HUDEP-2 (cell line): ENCODE data around the gene GYS2.
"Not testable (repeated sequence)": the region's sequence is repeated elsewhere in the genome, so short reads cannot be mapped to it uniquely, and the experiment has no call there.

Source experiments
- DNase-seq, 76 experiments: peaks; one replicate each; lab custom pipeline; 2025; ENCODE audit not compliant: unreplicated experiment in 76 of 76; lab: John Stamatoyannopoulos, UW

Gene GYS2

DNA sequence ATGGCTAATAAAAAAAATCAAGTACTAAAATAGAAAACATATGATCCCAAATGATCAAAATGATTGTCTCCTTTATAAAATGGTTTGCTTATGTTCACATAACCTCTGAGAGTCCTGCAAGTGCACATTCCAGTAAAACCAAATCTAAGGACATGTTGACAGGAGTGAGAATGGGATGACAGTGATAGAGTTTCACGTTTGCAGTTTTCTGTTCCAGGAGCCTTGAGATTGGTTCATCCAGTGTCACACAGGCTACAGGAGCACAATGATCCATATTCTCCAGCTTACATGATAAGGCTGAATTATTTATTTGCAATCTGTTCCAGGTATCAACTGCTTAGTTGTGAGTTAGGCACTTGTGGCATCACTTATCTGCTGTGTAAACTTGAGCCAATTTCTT, 1.5 kb upstream of the GYS2 start:
- no peak for DNase-seq

DNA sequence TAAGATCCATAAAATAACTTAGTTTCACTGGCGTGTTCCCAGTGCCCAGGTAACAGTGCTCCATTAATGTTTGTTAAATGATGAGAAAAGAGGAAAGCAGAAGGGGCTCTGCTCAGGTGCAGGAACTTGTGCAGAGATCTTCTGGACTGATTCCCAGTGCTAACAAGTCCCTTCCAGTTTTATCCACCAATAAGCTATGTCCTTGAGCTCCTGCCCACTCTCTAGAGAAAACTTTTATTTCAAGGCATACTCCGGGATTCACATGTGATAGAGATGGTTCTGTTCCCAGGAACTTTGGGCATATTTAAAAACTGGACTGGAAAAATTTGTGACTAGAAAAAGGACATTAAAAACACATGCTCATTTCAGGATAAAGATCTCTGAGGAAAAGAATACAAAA, 1.9 kb downstream of the GYS2 start:
- DNase-seq: no peak

DNA sequence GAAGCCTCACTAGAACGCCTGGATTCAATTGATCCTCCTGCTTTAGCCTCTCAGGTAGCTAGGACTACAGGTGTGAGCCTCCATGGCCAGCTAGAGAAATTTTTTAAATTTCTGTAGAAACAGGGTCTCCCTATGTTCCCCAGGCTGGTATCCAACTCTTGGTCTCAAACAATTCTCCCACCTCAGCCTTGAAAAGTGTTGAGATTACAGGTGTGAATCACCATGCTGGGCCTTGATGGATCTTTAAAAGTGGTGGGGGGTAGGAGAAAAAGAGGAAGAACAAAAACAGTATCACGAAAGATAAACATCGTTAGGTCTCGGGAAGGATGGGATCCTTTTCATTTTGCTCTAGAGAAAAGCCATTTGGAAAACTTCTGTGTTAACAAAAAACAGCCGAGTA, 4.5 kb downstream of the GYS2 start:
- DNase-seq: no peak

DNA sequence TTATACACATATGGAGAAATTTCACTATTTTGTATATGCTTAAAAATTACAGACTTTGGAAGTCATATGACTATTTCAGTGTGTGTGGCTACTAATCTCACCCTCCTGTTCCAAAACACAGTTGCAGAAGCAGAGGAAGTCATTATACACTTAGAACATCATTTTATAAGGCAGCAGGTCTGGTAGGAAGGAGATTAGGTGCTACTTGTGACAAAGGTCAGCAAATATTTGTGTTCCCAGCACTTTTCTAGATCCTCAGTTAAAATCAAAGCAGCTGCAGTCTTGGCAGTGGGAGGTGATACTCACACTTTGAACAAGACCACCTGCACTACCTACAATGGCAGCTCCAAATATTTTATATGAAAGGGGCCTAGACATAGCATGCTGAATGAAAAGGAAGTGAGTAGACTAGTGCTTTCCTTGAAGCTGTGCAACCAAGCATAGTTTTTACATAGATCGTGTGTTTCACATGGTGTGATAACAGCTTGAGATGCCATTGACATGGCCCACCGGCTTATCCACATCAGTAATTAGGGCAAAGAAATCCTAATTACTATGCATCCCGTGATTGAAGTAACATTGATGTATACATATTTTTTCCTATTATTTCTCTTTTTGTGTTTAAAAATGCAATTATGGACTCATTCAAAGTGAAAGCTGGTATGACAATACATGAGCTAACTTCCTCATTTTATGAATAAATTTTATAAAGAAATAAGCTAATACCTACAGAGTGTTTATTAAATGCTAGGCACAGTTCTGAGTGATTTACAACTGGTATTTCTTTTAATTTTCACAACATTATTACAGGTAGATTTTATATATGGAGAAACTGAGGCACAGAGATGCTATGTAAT, 5.3 kb downstream of the GYS2 start:
- no peak for DNase-seq

DNA sequence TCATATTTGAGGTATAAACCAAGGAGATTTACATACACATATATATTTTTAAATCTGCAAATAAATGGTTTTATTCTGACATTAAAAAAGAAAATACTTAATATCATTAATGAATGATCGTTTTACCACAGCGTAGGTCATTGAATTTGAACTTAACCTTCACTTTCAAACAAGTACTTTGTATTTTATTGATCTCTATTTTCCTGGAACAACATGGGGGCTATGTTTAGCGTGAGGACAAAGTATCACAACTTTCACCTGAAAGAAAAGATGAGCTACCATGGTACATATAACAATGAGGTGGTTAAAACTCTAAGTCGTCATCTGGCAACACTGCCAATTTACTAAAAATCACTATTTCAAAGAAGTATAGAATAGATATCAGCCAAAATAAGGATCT, 6.0 kb downstream of the GYS2 start:
- DNase-seq: no peak

DNA sequence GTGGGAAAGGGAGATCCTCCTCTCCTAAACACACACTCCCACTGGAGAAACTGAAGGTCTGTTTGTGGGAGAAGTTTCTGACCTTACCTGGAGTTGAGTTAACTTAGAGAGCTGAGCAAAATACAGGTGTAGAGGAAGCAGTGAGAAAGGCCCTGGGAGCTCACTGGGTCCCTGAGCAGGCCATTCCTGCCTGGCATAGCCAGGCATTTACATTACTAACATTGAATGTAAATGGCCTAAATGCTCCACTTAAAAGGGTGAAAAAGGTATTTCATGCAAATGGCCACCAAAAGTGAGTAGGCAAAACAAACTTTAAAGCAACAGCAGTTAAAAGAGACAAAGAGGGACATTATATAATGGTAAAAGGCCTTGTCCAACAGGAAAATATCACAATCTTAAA, 9.3 kb downstream of the GYS2 start:
- not testable (repeated sequence) for DNase-seq

DNA sequence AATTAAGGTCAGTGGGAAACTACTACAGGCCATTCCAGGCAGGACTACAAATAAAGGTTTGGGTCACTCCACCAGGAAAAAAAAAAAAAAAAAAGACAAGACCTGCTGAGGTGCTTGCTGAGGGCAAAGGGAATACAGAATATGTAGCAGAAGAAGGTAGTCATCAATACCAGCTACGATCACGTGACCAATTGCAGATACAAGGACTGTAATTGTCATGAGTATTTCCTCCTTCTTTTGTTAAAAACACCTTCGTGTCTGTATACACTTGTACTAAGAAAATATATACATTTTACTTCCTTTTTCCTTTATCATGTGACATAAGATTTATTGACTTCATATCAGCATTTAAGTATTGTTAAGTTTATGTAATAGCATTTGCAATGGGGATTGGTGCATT, 19.2 kb downstream of the GYS2 start:
- no peak for DNase-seq

DNA sequence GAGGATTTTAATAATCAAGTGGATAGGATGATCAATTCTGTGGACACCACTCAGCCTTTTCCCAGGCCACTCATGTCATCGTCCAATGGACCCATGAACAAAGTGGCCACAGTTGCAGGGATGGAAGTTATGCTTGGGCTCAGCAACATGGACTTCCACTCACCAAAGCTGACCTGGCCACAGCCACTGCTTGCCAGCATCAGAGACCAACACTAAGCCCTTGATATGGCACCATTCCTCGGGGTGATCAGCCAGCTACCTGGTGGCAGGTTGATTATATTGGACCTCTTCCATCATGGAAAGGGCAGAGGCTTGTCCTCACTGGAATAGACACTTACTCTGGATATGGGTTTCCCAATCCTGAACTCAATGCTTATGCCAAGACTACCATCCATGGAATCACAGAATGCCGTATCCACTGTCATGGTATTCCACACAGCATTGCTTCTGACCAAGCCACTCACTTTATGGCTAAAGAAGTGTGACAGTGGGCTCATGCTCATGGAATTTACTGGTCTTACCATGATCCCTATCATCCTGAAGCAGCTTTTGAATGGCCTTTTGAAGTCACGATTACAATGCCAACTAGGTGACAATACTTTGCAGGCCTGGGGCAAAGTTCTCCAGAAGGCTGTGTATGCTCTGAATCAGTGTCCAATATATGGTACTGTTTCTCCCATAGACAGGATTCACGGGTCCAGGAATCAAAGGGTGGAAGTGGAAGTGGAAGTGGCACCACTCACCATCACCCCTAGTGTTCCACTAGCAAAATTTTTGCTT, 20.1 kb downstream of the GYS2 start:
- not testable (repeated sequence) for DNase-seq

DNA sequence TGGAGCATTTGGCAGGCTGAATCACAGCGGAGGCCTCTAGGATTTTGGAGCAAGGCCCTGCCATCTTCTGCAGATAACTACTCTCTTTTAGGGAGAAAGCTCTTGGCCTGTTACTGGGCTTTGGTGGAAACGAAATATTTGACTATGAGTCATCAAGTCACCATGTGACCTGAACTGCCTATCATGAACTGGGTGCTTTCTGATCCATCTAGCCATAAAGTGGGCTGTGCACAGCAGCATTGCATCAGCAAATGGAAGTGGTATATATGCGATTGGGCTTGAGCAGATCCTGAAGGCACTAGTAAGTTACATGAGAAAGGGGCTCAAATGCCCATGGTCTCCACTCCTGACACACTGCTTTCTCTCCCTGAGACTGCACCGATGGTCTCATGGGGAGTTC, 21.1 kb downstream of the GYS2 start:
- DNase-seq: no peak

DNA sequence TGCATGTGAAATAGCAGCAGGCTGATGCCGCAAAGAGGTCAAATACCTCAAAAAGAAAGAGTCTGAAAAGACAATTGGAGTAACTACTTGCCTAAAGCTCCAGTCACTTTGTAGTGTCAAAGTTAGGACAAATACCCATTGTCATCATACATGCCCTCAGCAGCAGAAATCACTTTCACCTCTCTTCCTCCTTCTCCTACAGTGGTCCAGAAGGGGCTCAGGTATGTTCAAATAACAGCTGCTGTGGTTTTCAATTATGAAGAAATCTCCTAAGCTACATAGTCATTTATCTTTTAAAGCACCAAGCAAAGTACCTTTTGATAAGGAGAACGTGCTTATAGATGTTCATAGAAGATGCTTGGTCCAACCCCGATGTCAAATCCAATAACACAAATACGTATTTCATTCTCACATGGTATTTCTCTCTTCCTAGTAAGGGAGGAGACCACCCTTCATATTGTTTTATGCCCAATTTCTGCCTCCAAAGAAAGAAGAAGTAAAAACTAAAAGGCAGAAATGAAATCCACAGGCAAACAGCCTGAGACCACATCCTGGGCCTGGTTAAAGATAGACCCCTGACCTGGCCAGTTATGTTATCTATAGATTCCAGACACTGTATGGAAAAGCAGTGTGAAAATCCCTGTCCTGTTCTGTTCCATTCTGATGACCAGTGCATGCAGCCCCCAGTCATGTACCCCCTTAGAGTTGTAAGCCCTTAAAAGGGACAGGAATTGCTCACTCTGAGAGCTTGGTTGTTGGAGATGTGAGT, 23.7 kb downstream of the GYS2 start:
- DNase-seq: no peak

DNA sequence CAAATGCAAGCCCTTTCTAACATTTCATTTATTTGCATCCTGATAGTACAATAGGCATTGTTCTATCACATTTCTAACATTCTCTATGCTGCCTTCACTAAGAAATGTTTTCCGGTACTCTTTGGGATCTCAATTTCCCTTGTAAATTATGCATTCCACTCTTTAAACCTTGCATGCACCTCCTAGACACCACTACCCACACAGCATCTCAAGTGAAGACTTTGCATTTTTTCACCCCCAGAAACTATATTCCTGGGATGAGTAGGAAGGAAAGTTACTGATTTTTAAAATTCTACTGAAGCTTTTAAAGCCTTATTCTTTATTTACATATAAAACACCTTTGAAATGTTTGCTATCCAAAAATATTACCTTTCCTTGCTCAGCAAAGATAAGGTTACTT, 27.1 kb downstream of the GYS2 start:
- no peak for DNase-seq

DNA sequence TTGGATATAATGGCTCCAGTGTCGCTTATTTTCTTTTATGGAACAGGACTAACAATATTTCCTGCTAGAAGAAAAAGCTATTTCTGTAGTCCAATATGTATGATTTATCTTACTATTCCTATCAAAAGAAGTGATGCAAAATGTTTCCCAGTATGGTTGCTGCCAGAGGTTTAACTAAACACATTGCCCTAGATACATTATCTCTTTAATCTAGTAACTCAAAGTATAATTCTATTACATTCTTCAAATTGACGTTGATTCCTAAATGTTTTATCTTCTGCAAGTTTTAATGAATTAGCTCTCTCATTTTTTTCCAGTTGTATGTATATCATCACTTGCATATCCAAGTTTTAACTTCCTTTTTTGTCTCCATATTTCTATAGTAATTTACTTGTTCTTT, 28.2 kb downstream of the GYS2 start:
- DNase-seq: no peak

DNA sequence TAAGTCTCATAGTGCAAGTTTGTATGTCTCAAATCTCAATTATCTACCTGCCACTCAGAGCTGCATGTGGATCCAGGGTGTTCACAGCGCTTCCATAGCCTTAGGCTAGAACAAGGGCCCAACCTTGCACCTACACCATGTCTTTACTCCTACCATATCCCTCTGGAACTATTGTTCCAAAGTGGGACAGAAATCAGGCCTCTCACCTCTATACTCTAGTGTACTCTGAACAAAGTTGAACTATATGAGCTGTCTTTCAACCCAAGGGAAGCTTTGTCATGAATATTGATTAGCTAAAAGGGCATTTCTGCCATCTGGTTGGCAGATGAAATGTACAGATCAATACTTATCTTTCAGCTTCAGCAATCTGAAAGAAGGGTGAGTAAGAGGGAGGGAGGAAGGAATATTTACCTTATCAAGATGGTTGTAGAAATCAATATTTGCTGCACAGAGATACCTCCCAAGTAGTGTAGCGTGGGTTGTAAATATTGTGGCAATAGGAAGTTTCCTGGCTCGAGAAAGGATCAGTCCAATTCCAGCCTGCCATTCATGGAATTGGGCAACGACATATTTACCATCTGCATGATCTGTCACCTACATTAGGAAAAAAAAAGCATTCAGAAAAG, 30.8 kb downstream of the GYS2 start:
- no peak for DNase-seq

DNA sequence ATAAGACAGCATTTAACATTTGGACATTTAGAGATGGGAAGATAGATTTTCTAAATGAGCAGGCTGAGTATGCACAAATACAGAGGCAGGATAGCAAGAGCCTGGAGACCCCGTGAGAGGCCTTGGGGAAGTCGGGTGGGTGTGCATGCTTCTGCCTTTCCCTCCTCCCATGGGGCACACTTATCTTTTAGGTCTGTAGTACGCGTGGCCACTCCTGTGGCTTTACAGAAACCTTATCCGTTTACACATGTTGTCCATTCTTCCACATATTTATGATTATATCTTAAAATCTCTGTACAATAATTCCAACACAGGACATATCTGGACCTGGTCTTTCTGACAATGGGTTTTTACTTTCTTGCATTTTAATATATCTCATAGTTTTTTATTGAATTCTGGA, 33.6 kb downstream of the GYS2 start:
- no peak for DNase-seq

DNA sequence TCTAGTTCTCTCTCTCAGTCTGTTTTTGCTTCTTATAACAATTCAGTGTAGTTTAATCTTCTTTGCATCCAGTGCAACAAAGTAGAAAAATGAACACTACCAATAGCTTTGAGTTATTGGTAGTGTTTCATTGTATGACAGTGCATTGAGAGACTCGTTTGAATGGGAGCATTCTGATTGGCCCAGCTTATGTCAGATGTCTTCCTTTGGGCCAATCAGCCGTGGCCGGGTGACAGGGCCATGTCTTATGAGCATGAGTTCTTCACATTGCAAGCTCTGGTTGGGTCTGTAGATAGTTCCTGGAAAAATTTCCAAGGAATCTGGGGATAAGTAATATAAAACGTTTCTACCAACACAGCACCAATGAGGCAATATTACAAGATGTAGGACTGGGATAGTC, 36.5 kb downstream of the GYS2 start:
- no peak for DNase-seq

DNA sequence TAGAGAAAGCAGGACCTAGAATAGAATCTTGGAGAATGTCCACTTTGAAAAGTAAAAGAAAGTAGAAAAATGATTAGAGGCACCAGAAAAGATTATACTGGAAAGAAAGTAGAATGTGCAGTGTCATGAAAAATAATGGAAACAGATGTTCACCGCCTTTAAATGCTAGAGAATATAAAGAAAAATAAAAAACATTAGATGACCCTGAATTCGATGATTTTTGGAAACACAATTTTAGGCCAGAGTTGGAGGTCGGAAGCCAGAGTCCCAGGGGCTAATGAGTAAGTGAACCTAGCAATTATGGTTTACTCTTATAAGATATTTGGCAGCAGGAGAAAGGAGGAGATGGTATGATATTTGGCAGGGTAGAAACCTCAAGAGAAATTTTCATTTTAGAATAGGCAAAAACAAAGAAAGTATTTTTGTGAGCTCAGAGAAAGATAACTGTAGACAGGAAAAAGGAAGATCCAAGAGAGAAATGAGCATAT, 37.7 kb downstream of the GYS2 start:
- no peak for DNase-seq

DNA sequence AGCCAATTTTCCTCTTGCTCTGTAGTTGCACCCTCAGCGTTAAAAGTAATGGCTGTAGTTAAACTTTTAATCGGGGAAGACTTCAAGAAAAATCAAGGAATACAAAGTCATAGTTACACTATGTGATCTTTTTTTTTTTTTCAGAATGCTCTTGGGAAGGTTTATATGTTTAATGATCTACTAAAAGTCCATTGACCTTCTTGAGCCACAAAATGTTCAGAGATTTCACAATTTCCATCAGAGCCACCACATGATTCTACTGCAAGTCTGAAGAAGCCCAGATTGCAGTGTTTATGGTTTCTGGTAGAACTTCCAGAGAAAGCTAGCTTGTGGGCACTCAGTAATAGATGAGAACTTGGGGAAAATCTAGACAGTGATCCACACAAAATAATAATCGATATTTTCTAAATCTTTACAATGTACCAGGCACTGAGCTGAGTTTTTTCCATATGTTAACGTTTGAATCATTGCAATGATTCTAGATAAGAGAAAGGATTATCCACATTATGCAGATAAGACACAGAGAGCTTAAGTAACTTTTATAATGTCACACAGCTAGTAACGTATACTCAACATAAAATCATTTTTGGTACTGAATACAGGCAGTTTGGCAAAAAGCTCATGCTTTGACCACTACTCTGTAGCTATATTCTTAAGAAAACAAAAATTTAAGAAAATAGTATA, 38.3 kb downstream of the GYS2 start:
- no peak for DNase-seq

DNA sequence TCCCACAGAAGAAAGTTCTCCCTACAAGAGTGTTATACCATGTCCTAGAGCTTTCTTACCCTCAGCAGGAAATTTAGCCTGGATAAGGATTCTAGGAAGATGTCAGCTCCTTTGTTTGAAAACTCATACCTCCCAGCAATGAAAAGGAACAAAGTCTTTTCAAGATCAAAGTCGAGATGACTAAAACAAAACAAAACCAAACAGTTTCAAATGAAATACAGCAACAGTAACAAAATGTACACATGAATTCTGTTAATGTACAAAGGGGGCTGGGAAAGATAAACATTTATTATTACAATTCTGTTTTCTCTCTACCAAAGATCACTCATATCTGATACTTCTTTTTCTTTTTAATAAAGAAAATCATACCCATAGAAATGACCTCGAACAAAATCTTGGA, 41.8 kb downstream of the GYS2 start:
- no peak for DNase-seq

DNA sequence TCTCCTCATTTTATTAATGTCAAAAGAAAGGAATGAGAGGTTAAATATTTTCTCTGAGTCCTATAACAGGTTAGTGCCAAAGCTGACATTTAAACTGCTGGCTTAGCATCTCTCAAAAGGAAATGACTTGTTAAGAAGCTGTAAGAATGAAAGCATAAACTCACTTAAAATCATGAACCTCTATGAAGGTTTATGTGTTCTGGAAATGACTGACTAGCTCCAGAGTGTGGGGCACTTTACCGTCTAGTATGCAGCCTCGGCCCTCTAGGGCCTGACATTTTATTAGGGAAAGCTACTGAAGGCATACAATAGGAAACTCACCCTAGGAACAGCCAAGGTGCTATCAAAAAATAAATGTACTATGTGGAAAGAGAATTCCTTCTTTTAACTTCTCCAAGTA, 43.5 kb downstream of the GYS2 start:
- no peak for DNase-seq

DNA sequence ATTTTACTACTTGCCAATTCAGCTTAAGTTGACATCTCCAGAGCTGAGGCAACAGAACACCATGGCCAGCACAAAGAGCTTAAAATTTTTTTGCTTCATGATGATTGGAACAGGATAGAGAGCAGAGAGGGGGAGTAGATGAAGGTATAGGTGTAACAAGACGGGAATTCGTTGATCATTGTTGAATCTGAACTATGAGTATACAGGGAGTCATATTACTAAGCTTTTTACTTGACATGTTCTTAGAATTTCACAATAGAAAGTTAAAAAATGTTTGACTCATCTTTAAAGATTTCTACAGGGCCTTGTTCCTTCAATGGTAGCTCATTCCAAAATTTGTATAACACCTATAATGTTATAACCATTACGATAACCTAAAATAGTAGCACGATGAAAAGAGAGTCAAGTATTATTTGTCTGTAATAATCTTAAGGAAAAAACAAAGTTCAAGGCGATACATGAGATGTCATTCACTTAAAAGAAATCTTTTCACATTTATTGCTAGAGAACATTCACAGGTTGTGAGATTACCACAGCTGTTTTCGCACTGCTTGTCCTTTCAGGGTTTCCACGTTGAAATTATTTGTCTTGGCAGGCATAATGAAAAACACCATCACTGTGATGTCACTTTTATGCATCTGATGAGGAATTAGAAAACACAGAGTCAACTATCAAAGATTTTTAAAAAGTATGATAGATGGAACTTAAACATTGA, 44.6 kb downstream of the GYS2 start:
- no peak for DNase-seq
